ENCODE measurements around the gene RBM4. TPM values are rescaled to one million over a fixed set of nuclear protein-coding genes. Genes with fewer than 3 reads are reported as not detected.
A peak's percentile ranks its signal among the peaks of the same experiment; 100 is the strongest.

Gene RBM4
- total and polyA plus RNA-seq, 9 of the 15 experiments (the other 6 are each of a cell fraction or from before 2014, with no cell fraction given): 81.6 to 233 (median 122) TPM

GRCh38 chr11:66694732-66695207, 56.3 kb downstream of the RBM4 start (continued):
- no peak for TF ChIP-seq CEBPG (CRISPR knock-in tag; IDR thresholded peaks at IDR 0.05)
- no peak for TF ChIP-seq CEBPG (tag; conservative IDR thresholded peaks at IDR 0.05 in 1 of 2, IDR thresholded peaks at IDR 0.05 in 1 of 2)
- TF ChIP-seq XRCC4 (IDR thresholded peaks at IDR 0.05; ENCODE audit: extremely low read depth, insufficient read depth, insufficient read length): no peak
- TF ChIP-seq FOXK2 (conservative IDR thresholded peaks at IDR 0.05 in 1 of 2, IDR thresholded peaks at IDR 0.05 in 1 of 2; ENCODE audit: low read depth in 2 of 2): peak; percentile 24 to 44; a peak in 1 of 4 replicates
- TF ChIP-seq VEZF1 (CRISPR knock-in tag; IDR thresholded peaks at IDR 0.05): peak; percentile 46; the same call in 1 of the 2 replicates
- no peak for TF ChIP-seq CGGBP1 (CRISPR knock-in tag; IDR thresholded peaks at IDR 0.05)
- no peak for TF ChIP-seq TSC22D4 (tag; IDR thresholded peaks at IDR 0.05)
- TF ChIP-seq STAT5B (CRISPR knock-in tag; IDR thresholded peaks at IDR 0.05): no peak
- TF ChIP-seq USF2 (CRISPR knock-in tag; IDR thresholded peaks at IDR 0.05): no peak
- peak; percentile 93 for TF ChIP-seq ARID2 (IDR thresholded peaks at IDR 0.05)
- no peak for TF ChIP-seq NCOR1 (IDR thresholded peaks at IDR 0.05)
- TF ChIP-seq ZNF395 (CRISPR knock-in tag; IDR thresholded peaks at IDR 0.05): no peak
- TF ChIP-seq KLF6 (CRISPR knock-in tag; IDR thresholded peaks at IDR 0.05; ENCODE audit: borderline replicate concordance): no peak
- no peak for TF ChIP-seq E2F6 (IDR thresholded peaks at IDR 0.05; ENCODE audit: borderline replicate concordance in 1 of 2, extremely low read depth in 1 of 2, insufficient read depth in 1 of 2, insufficient read length in 1 of 2, low read depth in 1 of 2, low read length in 1 of 2, poor library complexity in 1 of 2, severe bottlenecking in 1 of 2)
- no peak for TF ChIP-seq SAFB (IDR thresholded peaks at IDR 0.05; ENCODE audit: borderline replicate concordance, low read depth, low read length)
- TF ChIP-seq ZBTB49 (CRISPR knock-in tag; IDR thresholded peaks at IDR 0.05; ENCODE audit: borderline replicate concordance): no peak
- no peak for TF ChIP-seq ZC3H11A (IDR thresholded peaks at IDR 0.05; ENCODE audit: low read depth, low read length)
